ENCODE data around the gene BTBD16.

BTBD16 gene

DNA sequence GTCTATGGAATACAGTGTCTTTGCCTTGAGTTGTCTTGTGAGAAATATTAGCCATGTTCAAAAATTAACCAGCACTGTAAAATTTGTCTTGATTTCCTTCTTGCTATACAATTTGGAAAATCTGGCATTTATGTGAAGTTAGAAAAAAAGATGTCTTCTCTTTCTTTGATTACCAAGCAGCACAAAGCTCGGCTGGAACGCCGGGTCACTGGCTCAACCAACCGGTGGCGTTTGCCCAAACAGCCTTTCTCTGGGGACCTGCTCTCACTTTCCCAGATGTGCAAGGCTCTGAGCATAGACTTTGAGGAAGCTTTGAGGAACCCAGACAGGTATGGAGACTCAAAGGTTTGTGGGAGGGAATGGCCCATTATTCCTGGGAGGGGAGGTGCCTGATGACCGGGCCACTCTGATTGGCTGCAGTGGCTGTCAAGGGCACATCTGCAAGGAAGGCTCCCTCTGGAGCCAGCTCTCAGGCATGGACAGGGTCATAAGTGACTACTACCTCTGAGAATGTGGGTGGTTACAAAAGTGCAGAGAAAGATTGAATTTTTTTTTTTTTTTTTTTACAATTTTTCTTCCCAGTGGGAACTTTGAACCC lies 5.6 kb downstream of the BTBD16 start:
- DNase-seq = no peak

DNA sequence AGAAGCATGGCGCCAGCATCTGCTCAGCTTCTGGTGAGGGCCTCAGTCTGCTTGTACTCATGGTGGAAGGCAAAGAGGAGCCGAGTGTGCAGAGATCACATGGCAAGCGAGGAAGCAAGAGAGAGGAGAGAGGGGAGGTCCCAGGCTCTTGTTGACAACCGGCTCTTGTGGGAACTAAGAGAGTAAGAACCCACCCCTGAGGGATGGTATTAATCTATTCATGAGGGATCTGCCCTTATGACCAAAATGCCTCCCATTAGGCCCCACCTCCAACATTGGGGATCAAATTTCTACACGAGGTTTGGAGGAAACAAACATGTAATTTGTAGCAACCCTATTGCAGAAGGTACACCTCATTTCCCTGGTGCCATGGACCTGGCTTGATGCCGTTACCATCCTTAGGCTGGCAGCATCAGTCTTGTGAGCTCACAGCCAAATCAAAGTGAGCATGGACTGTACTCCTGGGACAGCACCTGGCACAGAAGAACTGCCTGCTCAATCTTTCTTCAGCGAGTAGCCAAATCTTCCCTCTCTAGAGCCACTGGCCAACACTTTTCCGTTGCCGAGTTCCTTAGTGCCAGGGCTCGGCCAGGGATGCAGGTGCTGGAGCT lies 6.5 kb downstream of the BTBD16 start:
- no peak for DNase-seq

DNA sequence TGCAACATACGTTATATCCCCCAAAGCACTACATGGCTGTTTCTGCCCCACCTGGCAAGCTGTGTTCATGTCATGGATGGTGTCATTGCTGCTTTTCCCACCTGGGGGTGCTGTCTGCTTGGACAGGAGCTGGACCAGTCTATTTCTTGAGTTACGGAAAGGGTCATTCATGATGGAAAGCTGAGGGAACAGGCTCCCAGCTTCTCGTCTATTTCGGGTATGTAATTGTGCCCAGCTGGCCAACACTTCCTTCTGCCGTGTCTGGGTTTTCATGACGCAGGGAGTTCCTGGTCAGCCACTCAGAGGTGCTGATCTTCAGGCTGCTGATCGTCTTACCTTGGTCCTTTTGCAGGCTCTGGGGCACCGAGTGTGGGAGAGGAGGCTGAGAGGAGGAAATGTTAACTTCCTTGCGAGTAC lies 8.6 kb downstream of the BTBD16 start:
- peak; percentile 4 for DNase-seq

DNA sequence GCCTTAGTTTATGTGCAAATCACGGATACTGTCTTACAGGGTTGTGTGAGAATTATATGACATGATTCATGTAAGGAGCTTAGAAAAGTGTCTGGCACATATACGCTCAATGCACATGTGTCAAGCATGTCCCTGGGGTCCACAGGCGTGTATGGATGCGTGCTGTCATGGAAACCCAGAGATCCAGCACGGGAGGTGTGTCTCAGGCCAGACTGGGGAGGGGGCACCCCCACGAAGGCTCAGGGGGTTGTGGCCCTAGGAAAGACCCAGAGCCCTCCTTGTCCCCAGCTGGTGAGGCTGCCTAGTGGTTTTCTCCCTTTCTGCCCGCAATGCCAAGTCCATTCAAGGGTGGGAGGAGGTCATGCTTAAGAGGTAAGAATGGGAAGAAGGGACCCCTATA lies 9.1 kb downstream of the BTBD16 start:
- no peak for DNase-seq

DNA sequence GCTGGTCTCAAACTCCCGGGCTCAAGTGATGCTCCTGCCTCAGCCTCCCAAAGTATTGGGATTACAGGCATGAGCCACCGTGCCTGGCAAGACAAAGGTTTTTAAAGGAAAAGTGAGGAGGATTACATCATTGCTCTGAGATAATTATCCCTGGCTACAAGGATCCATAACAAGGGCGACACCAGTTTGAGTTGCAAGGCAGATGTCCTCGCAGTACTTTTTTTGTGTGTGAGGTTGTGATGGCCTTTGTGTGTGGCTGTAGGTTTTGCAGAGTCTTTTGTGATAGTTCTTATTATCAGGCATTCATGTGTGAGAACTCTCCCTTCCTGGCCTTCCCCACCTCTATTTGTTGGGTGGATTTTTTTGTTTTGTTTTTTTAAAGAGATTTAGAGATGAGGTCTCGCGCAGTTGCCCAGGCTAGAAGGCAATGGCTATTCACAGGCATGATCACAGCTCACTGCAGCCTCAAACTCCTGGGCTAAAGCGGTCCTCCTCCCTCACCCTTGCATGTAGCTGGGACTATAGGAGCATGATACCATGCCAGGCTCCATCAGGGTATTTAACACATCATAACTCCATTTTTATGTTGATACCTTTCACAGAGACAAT lies 10.0 kb downstream of the BTBD16 start:
- DNase-seq = no peak

DNA sequence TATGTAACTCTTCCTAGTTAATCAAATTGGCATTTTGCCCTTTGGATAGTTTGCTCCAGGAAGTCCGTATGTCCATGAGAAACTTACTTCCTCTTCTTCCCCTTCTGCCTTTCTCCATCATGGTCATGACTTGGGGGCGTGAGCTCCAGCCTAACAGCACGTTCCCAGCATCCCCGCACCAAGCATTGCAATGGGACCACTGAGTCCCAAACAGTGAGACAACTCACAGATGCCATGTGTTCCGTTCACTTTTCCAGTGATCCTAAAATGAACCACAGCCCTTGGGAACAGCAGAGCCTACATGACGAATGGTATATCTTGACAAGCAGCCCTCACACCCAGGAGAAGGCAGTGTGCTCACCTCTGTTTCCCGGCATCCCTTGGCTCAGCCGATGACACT lies 10.7 kb downstream of the BTBD16 start:
- DNase-seq = no peak

DNA sequence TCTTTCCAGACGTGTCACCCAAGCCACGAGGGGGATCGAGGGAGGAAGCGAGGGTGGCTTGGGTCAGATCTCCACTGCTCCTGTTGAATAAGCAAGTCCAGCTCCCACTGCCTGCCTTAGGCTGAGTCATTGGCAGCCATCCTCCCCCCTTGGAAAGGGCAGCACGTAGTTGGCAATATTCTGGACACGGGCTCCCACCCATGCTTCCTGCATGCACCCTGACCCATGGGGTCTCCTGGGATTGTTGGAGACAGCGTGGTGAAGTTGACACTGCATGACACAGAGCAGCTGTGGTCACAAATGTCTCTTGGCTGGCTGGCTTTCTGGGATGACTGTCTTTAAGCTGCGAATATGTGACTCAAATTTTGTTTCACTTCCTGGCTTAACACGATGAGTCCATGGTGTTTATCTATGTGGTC lies 11.2 kb downstream of the BTBD16 start:
- DNase-seq = no peak

DNA sequence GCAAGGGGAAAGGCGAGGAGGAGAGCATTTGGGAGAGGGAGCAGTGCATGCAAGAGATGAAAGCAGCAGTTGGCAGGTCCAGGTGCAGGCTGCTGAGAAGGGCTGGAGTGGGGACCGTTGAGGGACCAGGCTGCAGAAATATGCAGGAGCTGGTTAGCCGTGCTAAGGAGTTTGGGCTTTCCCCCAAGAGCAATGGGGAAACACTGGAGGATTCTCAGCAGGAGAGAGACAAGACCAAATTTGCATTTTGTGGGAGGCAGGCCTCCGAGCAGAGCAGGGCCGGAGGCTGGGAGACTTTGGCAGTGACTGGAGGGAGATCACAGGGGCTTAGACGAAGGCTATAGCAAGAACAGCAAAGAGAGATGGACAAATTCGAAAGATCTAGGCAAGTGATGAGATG lies 11.8 kb downstream of the BTBD16 start:
- DNase-seq = no peak

DNA sequence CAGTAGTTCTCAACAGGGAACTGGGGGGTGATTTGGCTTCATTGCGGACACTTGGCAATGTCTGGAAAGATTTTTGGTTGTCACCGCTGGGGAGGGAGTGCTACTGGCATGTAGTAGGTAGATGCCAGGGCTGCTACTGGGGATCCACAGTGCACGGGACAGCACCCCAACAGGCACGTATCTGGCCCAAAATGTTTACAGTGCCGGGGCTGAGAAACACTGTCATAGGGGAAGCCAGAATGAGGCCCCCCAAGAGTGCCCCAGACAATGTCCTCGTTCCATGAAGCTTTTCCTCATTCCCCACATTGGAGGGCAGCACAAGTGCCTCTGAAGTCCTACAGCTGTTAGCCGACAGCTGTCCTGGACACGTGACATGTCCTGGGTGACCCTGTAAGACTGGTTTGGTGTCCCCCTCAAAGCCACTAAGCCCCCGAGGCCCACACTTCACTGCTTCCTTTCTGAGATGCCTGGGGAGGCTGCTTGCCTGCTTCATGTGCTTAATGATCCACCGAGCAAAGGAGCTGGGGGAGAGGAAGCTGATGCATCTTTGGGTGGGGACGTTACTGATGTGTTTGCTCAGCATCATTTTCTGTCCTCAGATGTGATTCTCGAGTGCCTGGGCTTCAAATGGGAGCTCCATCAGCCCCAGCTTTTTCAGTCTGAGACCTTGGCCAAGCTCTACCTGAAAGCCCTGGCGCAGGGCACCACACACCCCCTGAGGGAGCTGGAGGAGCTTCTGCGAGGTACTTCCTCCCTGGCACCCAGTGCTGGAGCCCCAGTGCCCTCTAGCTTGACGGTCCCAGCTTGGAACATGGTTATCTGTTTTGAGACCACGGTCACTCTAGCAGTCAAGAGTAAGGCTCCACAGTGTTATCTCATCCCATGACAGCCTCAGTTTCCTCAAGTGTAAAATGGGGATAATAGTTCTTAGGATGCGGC lies 14.7 kb downstream of the BTBD16 start:
- DNase-seq = no peak

DNA sequence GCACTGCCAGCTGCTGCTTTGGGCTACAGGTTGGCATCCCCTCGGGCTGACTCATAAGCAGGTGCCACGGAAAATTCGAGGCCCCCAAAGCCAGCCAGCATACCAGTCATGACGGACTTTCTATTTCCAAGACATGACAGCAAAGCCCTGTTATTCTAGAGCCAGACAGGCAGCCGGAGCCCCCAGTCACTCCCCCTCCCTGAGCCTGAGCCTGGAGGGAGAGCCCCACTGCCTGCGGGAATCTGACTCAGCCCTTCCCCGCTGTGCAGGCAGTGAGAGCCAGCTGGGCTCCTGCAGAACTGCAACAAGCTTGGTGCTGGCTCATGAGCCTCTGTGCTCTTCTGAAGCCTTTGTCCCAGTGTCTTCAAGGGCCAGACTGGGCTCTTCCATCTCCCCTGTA lies 15.8 kb downstream of the BTBD16 start:
- DNase-seq = no peak

DNA sequence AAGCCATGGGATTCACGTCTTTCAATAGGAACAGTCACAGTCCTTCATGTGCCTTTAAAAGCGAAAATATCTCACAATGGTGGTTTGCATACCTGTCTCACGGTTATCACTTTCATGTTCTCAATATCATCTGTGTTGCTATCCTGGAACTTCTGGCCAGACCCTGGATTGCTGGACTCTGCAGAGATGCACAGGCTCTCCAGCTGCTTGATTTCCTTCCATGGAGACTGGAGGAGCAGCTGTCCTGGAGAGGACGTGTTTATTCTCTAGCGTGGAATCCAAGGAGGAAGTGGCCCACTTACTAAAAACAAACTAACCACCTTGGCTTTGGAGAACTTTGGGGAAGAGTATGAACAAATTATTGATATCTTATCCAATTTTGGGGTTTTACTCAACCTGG lies 16.5 kb downstream of the BTBD16 start:
- no peak for DNase-seq

DNA sequence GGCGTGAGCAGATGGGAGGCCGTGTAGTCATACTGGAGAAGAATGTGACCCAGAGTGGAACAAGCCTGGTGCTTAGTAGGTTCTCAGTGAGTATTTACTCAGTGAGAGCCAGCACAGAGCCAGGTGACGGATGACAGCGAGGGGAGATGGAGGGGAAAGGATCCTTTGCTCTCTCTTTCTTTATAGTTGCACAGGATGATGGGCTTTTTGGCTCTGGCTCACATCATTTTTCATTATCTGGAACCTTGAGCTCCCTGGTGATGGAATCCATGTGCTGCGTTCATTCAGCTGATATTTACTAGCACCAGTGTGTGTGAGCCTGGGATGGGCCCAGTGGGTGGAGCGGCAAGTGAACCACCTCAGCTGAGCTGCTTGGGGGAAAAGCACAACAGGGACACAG lies 17.2 kb downstream of the BTBD16 start:
- no peak for DNase-seq

DNA sequence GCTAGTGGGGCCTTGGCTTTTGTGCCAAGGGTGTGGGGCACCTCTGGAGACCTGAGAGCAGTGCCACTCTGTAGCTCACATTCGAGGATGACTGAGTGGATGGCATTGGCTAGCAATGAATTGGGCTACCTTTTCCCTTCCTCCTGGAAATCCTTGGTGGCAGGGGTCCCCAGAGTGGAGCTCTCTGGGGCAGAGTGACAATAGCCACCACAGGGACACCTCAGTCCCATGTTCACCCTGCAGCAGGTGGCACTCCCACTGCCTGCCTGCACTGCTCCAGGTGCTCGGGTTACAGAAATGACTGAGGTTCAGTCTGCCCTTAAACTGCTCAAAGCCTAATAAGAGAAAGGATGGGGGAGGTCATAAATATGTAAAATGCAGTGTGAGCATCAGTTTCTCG lies 17.8 kb downstream of the BTBD16 start:
- DNase-seq = no peak

DNA sequence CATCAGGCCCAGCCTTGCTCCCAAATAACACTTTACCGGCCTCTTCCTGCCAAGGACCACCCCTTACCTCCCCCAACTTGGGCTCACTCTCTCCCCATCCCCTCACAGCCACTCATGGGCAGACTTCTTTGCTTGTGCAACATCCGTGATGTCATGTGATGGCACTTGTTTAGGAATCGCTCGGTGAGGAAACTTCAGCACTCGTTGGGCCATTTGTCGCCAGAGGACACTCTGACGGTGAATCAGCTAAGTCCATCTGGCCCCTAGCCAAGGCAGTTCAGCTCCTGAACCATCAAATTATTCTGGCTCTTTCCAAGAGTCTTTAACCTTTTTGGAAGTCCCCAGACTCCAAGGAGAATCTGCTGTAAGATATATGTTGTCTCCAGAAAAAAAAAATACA lies 19.2 kb downstream of the BTBD16 start:
- DNase-seq = no peak

DNA sequence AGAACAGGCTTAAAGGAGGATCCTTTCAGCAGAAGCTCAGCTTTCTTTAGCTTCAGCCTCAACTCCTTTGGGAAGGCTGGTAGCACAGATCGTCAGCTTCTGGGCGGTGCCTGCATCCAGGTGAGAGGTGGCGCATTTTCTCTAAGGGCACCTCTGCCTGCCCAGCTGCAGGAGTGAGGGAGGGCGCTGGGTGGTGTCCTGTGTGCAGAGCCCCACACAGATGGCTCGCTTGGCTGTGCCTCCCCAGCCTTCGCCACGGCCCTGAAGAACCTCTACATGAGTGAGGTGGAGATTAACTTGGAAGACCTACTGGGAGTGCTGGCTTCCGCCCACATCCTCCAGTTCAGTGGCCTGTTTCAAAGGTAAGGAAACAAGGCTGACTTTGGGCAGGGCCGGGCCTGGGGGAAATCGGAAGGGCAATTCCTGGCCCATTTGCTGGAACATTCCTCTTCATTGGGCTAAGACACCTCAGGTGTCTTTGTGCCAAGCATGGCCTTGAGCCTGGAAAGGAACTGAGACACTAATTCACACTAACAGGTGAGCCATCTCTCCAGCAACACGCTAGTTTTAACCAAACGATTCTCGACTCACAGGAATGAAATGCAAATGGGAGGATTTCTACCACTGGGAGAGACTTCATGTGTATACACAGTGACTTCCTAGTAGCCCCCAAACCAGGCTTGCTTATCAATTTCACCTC lies 19.9 kb downstream of the BTBD16 start:
- DNase-seq = no peak

DNA sequence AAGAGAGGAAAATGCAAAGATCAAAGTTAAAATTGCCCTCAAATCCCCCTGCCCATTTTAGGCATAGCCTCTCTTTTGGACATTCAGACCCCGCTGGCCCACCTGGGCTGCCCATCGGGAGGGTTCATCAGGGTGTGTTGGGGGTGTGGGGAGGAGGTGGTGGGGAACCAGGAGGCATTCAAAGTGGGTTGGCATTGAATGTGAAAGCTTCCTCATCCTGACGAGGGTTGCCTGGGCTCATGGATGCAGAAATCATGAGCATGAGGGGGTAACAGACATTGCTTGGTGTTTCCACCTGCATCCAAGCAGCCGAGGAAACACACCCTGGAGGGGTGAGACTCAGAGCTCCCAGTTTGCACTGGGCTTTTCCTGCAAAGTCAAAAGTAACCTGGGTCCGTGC lies 20.6 kb downstream of the BTBD16 start:
- DNase-seq = no peak

DNA sequence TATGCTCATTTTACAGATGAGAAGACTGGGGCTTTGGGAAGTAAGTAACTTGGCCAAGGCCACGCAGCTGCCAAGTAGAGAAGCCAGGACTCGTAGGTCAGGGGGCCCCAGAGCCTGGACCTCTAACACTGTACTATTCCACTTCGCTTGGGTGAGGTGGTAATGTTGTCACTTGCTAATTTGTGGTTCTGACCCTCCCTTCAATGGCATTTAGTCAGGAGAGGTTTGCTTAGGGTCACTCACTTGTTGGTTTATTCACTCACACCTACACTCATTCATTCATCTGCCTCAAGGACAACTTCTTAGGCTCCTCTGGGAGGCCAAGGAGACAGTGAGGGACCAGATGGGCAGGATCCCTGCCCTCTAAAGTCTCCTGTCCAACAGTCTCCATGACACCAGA lies 21.3 kb downstream of the BTBD16 start:
- DNase-seq = no peak

DNA sequence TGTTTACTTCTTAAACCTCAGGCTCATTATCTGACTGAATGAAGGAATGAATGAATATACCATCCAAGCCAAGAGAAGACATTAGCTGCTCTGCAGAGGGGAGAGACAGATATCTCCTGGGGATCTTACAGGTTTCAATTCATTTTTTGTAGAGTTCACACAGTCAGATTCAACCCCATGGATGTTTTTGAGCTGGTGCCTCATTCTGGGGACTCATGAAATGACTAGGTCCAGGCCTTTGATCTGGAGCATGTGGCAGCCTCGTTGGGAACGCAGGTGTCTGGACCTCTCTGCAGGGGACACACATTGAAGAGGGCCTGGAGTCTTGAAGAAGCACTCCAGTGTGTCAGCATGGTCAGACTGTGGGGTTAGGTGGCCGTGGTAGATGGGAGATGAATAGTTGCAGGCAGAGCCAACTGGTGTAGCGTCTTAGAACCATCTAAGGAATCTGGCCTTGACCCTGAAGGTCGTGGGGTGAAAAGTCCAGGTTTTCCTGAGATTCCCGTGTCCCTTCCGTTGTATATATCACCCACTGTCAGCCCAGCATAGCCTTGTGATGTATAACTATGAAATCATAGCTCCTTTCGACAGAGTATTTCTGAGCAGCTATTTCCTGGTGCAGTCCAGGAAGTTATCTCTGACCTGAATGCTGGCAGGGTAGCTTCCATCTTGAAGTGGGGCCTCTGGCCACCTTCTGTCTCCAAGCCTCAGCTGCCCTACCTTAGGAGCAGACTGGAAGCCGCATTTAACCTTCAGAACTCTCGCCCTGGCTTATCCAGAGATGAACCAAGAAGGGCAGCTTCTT lies 22.3 kb downstream of the BTBD16 start:
- no peak for DNase-seq

DNA sequence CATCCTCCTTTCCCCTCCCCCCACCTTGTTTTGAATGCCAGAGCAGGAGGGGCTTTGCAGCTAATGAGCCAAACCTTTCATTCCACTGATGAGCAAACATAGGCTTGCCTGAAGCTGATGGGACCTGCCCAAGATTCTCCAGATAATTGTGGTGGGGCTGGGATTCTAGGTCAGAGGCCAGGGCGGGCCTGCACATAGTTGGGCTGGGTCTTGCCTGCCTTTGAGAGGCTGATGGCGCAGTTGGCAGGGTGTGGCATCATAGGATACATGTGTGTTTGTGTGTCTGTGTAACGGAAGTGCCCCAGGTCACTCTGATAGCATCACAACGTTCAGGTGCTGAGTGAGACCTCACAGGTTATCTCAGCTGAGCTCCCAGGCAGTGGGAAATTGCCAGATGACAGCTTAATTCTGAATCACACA lies 22.9 kb downstream of the BTBD16 start:
- DNase-seq = no peak

DNA sequence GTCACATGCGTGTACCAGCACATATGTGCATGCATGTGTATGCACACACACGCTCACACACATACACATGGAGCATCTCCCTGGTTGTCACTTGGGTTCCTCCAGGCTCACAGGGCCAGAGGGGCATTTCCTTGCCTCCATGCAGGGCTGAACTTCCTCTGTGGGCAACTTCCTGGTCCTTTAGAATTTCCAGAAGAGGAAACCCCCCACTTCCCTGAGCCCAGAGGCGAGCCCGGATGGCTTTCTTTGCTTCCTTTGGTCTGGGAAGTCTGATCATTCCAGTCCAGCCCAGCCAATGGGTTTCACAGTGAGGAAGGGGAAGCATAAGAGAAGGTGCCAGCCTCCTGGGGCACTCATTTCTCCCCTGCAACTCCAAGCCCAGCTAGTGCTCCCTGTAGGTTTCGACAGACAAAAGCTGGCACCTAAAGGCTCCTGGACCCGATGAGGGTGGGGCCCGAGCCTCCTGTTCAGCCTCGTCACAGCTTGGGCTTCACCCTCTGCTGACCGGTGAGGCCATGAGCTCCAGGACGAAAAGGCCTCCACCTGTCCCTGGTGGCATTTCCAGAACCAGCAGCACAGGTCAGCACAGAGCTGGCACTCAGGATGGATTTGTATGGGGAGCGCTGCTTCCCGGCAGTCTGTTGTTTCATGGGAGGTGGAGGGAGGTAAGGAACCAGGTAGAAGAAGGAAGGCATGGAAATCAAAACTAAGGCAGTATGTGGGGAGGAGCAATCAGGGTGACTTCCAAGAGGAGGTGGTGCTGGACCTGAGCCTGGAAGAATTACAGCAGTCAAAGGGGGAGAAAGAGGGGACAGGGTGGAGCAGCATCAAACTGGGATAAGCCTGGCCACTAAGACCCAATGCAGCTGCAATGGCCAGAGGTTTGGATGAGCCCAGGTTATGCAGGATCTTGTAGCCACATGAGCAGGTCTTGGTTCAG lies 23.7 kb downstream of the BTBD16 start:
- no peak for DNase-seq

DNA sequence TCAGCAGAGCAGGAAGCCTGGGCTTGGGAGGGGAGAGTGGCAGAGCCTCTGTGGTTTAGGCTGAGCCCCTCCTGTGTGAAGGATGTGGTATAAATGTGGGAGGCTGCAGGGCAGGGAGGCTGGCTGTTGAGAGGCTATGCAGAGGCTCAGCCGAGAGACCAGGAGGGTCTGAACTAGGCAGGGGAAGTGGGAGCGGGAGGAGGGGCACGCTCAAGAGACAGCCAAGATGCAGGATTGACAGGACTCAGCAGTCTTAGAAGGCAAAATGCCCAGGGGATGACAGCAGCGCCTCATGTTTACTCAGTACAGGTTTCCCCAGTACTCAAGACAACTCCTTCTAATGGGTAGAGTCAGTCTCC lies 24.3 kb downstream of the BTBD16 start:
- DNase-seq = no peak

Measured in NCI-H526 treated with DMSO at 0.1 percent for 48 hours (cell line).